Left ventricle myocardium inferior (tissue), 1 donor: ENCODE data around the gene FPGT. TPM values are rescaled to one million over a fixed set of nuclear protein-coding genes. Genes with fewer than 3 reads are reported as not detected.
A peak's percentile ranks its signal among the peaks of the same experiment; 100 is the strongest.
"Not testable (repeated sequence)": the region's sequence is repeated elsewhere in the genome, so short reads cannot be mapped to it uniquely, and the experiment has no call there.

Experiments
- DNase-seq: peaks from one replicate; pipeline ENCODE4 v3.0.0-alpha.2; 2020
- H3K27ac ChIP-seq: fragments of 200-600 bp; replicated peaks from 2 replicates; pipeline ENCODE4 v1.8.0; 2021
- H3K27me3 ChIP-seq: fragments of 200-600 bp; 2 replicates; pipeline ENCODE4 v1.8.0; 2021; ENCODE audit warnings: low read depth
- H3K36me3 ChIP-seq: fragments of 200-600 bp; 2 replicates; pipeline ENCODE4 v1.8.0; 2021
- H3K4me1 ChIP-seq: fragments of 200-600 bp; 2 replicates; pipeline ENCODE4 v1.8.0; 2021
- H3K4me3 ChIP-seq: fragments of 200-600 bp; 2 replicates; pipeline ENCODE4 v1.8.0; 2021; ENCODE audit warnings: mild to moderate bottlenecking, moderate library complexity
- H3K9me3 ChIP-seq: fragments of 200-600 bp; replicated peaks from 2 replicates; pipeline ENCODE4 v1.8.0; 2021
- CTCF ChIP-seq: fragments of 200-600 bp; IDR thresholded peaks from 2 replicates; pipeline ENCODE4 v1.8.0; 2021; ENCODE audit warnings: antibody characterized with exemption, mild to moderate bottlenecking, borderline replicate concordance
- intact Hi-C: fragments of 100-400 bp; cut with micrococcal nuclease; formaldehyde crosslinking; loops from one replicate; pipeline ENCODE4 v1.11.0; 2022
- long read RNA-seq: library from polyadenylated mRNA; unstranded; transcript quantifications from one replicate; pipeline ENCODE4 v2.0.0, GENCODE V29; 2021
- total RNA-seq: library from RNA; stranded (reverse); fragmentation: NEBNext Ultra II Directional; extraction: Animal tissue kit (Norgen Biotek cat#: 25700); gene quantifications from one replicate; pipeline ENCODE4 v1.2.1, GENCODE V29; 2021
- donor health status: DM: no; HTN: yes; CAD: no; lungs with severe emphysema.

Gene FPGT
- 10.3 TPM for total RNA-seq
- long read RNA-seq, transcript FPGT-202 (4 exons, 3,254 nt) = major isoform, 16 of 19 reads
- long read RNA-seq, partial matches to known transcripts = 0 of 19 reads
- long read RNA-seq, other reads (novel, unspliced or antisense) = 0 of 19 reads

DNA sequence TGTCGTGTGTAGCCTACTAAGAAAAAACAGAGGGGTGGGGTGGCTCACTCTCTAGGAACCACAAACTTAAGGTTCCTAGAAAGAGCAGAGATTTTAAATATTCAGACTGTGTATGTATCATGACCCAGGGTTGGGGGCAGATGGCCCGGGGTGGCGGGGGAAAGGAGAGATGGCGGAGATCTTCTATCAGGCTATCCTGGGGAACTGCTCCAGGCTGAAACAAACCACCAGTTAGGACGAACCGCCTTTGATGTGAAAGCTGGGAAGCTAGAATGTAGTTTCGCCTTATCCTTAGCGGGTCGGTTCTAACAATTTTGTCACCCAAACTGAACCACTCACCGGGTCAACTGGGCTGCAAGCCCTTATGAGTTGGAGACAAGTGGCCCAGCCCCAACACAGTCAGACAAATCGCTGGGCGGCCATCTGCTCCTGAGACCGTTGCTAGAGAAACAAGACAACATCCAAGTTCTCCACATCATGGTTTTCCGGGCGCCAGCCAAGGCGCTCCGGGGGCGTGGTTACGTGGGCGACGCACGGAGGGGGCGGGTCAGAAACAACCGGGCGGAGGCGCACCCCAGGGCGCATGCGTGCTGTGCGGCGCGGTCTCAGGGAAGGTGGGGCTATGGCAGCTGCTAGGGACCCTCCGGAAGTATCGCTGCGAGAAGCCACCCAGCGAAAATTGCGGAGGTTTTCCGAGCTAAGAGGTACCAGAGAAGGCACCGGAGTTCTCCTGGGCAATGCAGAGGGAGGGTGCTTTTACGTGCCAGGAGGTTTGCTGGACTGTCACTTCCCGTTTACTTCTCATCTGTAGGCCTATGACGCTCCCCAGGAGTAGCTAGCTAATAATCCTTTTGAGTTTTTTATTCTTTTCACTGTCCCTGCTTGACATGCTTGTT, at the start of gene FPGT, which contains the start of gene LRRIQ3:
Gene FPGT, plus strand, starts transcription at position 586 of the 896 bp plus-strand sequence. Its CDS starts 37 bp downstream, at position 623.
Gene LRRIQ3, minus strand, starts transcription at position 520 of the 896 bp plus-strand sequence. CDS start 14,492 bp downstream, outside the sequence.
- peaks cover 15% of the 10 kb centered on the region for H3K4me1 ChIP-seq
- no peaks in the 10 kb centered on the region for H3K27me3 ChIP-seq
- H3K36me3 ChIP-seq = peaks cover 31% of the 10 kb centered on the region
- H3K4me3 ChIP-seq = peak within 1 kb of the TSS; percentile 73
- TF ChIP-seq CTCF = no peak
- H3K27ac ChIP-seq = peak within 1 kb of the TSS; percentile 84
- DNase-seq = peak; percentile 96
- intact Hi-C loops = no loop called here
- no peaks in the 10 kb centered on the region for H3K9me3 ChIP-seq

GRCh38 chr1:74160046-74160445, 38.0 kb upstream of the FPGT start:
- H3K9me3 ChIP-seq = no peaks in the 10 kb centered on the region
- intact Hi-C loops = no loop called here
- H3K4me1 ChIP-seq = no peaks in the 10 kb centered on the region
- TF ChIP-seq CTCF = no peak
- no peaks in the 10 kb centered on the region for H3K27me3 ChIP-seq
- H3K27ac ChIP-seq = no peak overlapping the region
- H3K4me3 ChIP-seq = no peak overlapping the region
- no peak for DNase-seq
- H3K36me3 ChIP-seq = no peaks in the 10 kb centered on the region

DNA sequence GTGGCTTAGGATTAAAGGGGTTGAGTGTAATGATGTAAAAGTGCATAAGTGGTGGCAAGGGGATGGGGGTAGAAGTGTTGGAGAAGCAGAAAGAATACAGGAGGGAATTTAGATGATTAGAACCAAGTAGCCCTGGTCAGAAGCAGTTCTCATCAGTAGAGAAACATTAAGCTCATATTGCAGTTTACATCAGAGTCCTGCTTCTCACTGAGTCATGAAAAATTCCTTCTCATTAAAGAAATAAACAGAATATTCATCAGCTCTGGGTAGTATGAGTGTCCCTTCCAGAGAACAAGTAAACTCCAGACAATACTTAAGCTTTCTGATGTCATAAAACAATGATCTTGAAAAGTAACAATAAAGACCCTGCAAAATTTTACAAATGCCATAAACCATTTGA, 36.5 kb upstream of the FPGT start:
- Histone ChIP-seq H3K36me3 (no peaks in the 10 kb centered on the region), H3K27ac (no peak overlapping the region), H3K27me3 (no peaks in the 10 kb centered on the region), H3K4me1 (no peaks in the 10 kb centered on the region), H3K4me3 (no peak overlapping the region), H3K9me3 (no peaks in the 10 kb centered on the region)
- no peak for DNase-seq
- TF ChIP-seq CTCF = no peak
- intact Hi-C loops = no loop called here

DNA sequence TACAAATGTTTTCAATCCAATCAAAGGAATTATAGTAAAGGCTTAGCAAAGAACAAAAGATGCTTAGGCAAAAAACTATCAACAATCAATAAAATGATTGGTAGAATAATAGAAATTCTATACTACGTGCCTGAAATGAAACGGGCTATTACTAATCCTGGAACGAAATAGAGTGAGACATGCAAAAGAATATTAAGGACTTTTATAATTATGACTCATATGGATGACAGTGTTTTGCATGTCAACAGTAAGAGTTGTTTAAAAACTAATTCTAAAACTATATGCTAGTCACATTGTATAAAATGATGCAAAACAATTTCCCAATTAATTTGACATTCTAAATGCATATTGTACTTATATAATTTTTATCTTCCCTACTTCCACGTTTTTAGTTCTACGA, 35.7 kb upstream of the FPGT start:
- H3K36me3 ChIP-seq = no peaks in the 10 kb centered on the region
- intact Hi-C loops = no loop called here
- H3K27ac ChIP-seq = no peak overlapping the region
- no peak for TF ChIP-seq CTCF
- H3K27me3 ChIP-seq = no peaks in the 10 kb centered on the region
- no peak for DNase-seq
- H3K4me3 ChIP-seq = no peak overlapping the region
- no peaks in the 10 kb centered on the region for H3K4me1 ChIP-seq
- H3K9me3 ChIP-seq = no peaks in the 10 kb centered on the region

DNA sequence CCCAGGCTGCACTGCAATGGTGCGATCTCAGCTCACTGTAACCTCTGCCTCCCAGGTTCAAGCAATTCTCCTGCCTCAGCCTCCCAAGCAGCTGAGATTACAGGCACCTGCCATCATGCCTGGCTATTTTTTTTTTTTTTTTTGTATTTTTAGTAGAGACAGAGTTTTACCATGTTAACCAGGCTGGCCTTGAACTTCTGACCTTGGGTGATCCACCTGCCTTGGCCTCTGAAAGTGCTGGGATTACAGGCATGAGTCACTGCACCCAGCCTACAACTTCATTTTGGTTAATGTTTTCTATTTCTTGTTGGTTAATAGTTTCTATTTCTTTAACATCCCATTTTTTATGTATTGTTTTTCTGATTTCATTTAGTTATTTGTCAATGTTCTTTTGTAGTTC, 23.6 kb upstream of the FPGT start:
- H3K9me3 ChIP-seq = peaks cover 37% of the 10 kb centered on the region
- H3K27ac ChIP-seq, H3K27me3 ChIP-seq, H3K36me3 ChIP-seq, H3K4me3 ChIP-seq, intact Hi-C loops, DNase-seq, H3K4me1 ChIP-seq: not testable (repeated sequence)

- Histone ChIP-seq H3K36me3 (no peaks in the 10 kb centered on the region), H3K9me3 (peaks cover 7% of the 10 kb centered on the region), H3K4me3 (no peak overlapping the region), H3K27me3 (no peaks in the 10 kb centered on the region), H3K27ac (no peak overlapping the region), H3K4me1 (no peaks in the 10 kb centered on the region)
- no peak for TF ChIP-seq CTCF
- DNase-seq = no peak
- intact Hi-C loops = no loop called here
These were observed 17.6 kb upstream of the FPGT start for GRCh38 chr1:74180490-74180889.
